ENCODE results near the gene GOLGA6B.
"Not testable (repeated sequence)": the region's sequence is repeated elsewhere in the genome, so short reads cannot be mapped to it uniquely, and the experiment has no call there.

GOLGA6B gene

DNA sequence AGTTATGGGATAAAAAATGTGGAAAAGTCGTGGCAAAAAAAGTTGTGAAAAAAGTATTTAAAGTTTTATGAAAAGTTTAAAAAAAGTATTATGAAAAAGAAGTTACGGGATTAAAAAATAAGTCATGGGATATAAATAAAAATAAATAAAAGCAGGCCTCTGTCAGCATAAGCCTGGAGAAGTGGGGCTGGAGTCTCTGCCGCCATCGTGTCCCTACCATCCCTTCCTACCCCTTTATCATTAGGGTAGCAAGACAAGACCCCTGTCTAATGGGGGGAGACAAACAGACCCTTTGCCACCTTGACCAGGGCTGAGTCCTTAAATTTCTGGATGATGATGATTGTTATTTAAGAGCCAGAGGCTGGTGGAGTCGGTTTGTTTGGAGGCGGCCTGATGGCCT lies 15.3 kb downstream of the GOLGA6B start:
- DNase-seq: not testable (repeated sequence)

DNA sequence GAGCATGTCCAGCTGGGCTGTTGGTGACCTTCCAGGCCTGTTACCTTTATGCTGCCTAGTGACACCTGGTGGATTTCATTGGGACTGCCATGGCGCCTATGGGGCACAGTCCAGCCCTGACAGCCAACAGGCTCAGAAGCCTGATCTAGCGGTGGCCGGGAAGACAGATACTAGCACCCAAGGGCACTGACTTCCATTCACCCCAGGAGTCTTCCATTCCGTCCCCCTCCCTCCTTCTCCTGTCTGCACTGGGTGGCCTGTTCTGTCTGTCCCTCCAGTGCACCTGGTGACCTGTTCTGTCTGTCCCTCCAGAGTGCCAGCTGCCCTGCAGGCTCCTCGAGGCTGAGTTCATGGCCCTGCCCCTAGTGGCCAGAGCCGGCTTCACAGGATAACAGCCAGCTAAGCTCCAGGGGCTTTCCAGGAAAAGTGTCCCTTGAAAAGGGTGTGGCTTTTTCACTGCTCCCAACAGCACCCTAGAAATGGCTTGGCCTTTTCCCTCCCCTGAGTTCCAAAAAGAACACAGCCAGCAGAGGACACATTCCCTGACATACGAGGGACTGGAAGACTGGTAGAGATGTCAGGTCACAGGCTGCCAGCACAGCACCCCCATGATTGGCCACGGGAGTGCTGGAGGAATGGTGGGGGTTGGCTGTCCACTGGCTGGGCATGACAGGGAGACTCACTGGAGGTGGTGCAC lies 16.3 kb downstream of the GOLGA6B start:
- DNase-seq: peak; percentile 57 to 62

DNA sequence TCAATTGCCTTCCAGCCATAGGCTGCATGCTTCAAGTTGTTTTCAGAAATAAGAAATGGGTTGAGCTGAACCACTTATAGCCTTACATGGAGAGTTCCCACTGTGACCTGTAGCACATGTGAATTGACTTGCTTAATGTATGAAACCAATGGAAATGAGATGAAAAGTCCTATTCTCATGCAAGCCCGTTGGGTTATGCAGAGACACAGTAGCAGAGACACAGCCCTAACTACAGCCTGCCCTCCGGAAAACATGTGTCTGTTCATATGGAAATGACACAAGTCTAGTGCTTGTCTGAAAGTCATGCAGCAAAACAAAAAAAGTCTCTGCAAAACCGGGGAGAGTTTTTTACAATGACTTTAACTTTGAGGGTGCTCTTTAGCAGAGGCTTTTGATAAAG lies 17.0 kb downstream of the GOLGA6B start:
- DNase-seq: no peak

DNA sequence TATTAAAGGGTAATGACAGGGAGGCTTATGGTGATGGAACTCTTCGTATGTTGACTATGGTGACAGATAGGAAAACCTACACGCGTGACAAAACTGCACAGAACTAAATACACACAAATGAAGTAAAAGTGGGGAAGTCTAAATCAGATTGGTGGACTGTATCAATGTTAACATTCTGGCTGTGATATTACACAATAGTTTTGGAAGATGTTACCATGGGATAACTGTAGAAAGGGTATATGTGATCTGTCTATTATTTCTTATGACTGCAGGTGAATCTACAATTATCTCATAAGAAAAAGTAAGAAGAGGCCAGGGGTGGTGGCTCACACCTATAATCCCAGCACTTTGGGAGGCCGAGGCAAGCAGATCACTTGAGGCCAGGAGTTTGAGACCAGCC lies 22.3 kb downstream of the GOLGA6B start:
- DNase-seq: no peak

DNA sequence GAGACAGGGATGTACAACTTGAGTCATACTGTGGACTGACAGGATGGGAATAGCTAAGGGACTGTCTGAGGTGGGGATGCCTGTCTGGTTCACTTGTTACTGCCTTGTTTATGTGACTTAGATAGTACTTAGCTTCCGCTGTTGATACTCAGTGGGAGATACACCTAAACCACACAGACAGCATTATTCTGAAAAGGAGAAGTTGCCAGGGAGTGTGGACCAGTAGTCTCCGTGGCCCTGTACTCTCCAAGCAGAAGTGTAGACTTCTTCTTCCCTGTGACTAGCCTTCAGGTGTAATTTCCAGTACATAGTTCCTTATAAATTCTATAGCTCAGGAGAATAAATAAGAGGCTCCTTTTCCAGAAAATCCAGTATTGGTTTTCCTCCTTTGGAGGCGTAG lies 26.4 kb downstream of the GOLGA6B start:
- DNase-seq: no peak

DNA sequence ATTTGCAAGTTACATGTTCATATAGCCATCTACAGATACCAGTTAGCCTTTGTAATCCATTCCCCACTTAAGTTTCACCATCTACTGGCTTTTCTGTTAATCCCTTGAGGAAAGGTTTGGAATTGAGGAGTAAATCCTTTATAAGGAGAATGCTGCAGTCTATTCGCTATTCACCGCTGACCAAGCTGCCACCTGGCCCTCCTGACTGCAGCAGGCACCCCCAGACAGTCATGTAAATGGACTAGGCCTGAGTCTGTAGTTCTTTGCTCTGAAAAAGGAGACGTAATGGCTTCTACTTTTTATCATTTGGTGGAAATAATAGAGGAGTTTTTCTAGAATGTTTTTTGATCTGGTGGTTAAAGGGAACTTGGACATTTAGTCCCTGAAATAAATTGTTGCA lies 28.3 kb downstream of the GOLGA6B start:
- no peak for DNase-seq

DNA sequence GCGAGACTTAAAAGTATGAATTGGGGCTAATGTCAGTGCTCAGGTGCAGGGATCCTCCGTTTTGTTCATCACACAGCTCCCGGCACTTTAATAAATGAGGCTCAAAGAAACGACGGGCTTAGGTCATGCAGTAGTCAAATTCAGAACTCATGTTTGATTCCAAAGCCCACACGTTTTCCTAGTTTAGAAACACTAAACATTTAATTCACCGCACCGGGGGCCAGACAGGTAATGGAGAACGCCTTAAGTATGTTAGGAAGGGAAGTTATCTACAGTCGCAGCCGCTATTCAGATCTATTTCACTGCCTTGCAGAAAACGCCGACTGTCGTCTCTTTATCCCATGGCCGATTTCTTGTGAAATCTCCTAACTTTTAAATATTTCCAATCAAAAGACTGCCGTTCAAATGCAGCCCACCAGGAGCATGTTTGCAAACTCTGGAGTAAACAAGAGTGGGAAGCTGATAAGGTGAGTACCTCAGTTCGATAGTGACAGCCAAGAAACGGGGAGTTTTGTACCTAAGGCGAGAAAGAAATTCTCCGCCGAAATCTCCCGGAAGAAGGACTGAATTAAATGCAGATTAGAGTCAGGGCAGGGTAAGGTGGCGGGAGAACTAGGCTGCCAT lies 30.9 kb downstream of the GOLGA6B start:
- DNase-seq: no peak

DNA sequence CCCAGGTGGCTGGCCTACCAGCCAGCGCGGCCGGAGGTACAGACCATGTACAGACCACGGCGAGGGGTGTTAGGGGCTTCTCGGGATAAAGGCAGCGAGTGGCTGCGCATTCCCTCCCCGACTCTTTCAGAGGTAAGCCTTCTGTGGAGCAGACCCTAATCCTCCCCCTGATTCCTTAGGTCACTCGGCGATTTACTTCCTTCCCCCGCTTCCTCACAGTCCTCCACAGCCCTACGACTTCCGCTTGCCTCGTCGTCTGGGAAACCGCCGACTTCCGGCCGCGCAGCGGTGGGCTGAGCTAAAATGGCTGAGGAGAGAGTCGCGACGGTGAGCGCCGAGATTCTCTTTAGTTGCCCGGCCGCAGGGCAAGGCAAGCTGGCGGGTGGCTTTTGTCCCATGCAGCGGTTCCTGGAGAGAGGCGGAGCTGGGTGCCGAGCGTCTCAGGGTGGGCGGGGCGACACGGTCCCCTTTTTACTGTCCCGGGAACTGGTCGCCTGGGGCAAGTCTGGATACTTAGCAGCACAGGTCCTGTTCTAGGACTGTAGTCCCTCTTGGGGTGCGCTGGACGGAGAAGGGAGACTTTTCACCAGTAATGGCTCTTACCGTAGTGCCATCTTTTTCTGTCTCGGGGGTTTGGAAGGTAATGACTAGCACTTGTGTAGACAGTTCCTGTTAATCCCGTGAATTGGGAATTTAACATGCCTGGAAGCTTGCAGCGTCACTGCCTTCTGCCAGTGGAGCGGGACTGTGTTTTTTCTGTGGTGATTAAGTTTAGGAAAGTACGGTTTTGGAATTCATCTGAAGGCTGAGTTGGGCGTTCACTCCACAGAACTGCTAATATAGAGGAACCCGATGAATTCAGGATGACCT lies 31.7 kb downstream of the GOLGA6B start, which contains the start of the genes BBS4 and HIGD2B:
BBS4 (plus strand) TSS at position 283 of the 870 bp plus-strand sequence; CDS start at position 304, 21 bp downstream.
HIGD2B (minus strand) TSS at position 258 of the 870 bp plus-strand sequence. CDS start 9,808 bp downstream, outside the sequence.
- peak; percentile 73 to 79 for DNase-seq

DNA sequence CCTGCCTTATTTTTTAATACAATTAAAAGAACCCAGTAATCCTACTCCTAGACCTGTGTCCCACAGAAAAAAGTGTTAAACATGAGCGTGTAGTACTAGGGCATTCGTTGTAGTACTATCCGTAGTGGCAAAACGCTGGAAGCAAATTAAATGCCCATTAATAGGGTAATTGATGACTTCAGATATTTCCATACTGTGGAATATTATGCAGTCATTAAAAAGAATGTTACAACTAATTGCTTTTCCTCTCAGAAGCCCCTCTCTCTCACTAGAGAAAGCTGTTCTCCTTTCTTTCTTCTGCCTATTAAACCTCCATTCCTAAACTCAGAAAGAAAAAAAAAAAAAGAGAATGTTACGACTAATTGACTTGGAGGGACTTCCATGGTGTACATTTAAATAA lies 34.2 kb downstream of the GOLGA6B start:
- DNase-seq: no peak

DNA sequence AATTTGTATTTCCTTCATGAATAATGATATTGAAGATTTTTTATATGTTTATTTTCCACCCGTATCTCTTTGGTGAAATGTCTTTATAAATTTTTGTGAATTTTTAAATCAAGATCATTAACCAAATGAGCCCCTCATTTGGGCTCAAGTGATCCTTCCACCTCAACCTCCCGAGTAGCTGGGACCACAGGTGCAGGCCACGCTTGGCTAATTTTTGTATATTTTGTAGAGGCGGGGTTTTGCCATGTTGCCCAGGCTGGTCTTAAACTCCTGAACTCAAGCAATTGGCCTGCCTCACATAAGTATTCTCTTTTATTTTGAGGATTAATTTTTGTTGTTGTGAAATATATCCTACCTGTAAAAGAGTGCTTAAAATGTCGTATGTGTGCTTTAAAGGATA lies 36.4 kb downstream of the GOLGA6B start:
- DNase-seq: no peak

DNA sequence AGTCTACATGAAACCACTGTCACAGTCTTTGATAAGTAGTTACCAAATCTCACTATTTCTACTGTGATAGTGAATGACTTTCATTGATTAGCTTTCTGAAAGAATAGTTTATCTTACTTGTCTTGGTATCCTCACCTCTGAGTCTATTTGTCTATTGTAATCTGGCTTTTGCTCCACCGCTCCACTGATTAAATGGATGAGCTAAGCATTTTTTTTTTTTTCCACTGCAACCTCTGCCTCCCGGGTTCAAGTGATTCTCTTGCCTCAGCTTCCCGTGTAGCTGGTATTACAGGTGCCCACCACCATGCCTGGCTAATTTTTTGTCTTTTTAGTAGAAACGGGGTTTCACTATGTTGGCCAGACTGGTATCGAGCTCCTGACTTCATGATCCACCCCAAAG lies 44.4 kb downstream of the GOLGA6B start:
- no peak for DNase-seq

DNA sequence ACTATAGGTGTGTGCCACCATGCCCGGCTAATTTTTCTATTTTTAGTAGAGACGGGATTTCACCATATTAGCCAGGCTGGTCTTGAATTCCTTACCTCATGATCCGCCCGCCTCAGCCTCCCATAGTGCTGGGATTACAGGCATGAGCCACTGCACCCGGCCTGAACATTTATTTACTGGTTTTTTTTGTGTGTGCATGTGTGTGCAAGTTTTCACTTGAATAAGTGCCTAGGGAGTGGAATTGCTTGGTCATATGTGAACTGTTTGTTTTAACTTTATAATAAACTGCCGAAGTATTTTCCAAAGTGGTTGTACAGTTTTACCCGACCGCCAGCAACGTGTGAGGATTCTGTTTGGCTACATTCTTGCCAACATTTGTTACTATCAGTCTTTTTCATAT lies 45.6 kb downstream of the GOLGA6B start:
- DNase-seq: no peak

DNA sequence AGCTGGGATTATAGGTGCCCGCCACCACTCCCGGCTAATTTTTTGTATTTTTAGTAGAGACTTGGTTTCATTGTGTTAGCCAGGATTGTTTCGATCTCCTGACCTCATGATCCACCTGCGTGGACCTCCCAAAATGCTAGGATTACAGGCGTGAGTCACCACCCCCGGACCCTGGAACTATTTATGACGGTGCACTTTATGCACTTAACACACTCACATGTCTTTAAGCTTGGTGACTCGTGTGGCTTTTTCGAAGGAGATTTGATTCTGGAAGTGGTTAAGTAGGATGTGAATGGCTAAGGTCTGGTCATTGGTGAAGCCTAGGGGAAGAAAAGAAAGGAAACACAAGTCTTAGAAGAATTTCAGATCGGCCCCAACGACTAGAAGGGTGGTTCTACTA lies 51.8 kb downstream of the GOLGA6B start:
- DNase-seq: no peak

DNA sequence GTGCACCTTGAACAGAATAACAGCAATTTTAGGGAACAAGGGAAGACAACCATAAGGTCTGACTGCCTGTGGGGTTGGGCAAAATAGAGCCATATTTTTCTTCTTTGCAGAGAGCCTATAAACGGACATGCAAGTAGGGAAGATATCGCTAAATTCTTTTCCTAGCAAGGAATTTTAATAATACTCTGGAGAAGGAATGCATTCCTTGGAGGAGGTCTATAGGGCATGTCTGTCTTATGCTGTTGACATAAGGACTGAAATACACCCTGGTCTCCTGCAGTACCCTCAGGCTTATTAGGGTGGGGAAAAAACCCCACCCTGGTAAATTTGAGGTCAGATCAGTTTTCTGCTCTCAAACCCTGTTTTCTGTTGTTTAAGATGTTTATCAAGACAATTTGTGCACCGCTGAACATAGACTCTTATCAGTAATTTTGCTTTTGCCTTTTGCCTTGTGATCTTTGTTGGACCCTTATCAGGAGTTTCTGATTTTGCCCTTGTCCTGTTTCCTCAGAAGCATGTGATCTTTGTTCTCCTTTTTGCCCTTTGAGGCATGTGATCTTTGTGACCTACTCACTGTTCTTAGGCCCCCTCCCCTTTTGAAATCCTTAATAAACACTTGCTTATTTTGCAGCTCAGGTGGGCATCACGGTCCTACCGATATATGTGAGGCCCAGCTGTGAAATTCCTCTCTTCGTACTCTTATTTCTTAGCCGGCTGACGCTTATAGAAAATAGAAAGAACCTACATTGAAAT lies 54.2 kb downstream of the GOLGA6B start:
- not testable (repeated sequence) for DNase-seq
